Naive B cell (primary cell): ENCODE data around the gene NDUFB4. TPM values are rescaled to one million over a fixed set of nuclear protein-coding genes. Genes with fewer than 3 reads are reported as not detected.

Experiments used
- ATAC-seq, 2 donors: fragments of 150-1000 bp; cut with Tn5 transposase; 2 replicates each; pipeline ENCODE4 v1.10.0; 2021; ENCODE audit warnings: low read depth in 2 of 2, mild to moderate bottlenecking in 2 of 2, moderate library complexity in 2 of 2
- DNase-seq: peaks from one replicate; pipeline ENCODE4 v3.0.0; 2022
- H3K27ac Mint-ChIP-seq, 6 donors: one replicate each; pipeline ENCODE4 v1.8.0; 2020 to 2022; ENCODE audit warnings: mild to moderate bottlenecking in 6 of 6, mixed read lengths in 6 of 6, moderate library complexity in 5 of 6, inconsistent platforms in 2 of 6
- H3K27me3 Mint-ChIP-seq, 3 donors: one replicate each; pipeline ENCODE4 v1.8.0; 2021 to 2022; ENCODE audit warnings: mixed read lengths in 3 of 3, mild to moderate bottlenecking in 1 of 3
- H3K36me3 Mint-ChIP-seq, 2 donors: one replicate each; pipeline ENCODE4 v1.8.0; 2020 to 2022; ENCODE audit warnings: mixed read lengths in 2 of 2, inconsistent platforms in 1 of 2, mild to moderate bottlenecking in 1 of 2
- H3K4me1 Mint-ChIP-seq, 3 donors: one replicate each; pipeline ENCODE4 v1.8.0; 2020 to 2022; ENCODE audit warnings: mixed read lengths in 3 of 3, inconsistent platforms in 1 of 3, mild to moderate bottlenecking in 1 of 3, moderate library complexity in 1 of 3
- H3K4me3 Mint-ChIP-seq, 8 donors: one replicate each; pipeline ENCODE4 v1.8.0; 2020 to 2022; ENCODE audit warnings: mild to moderate bottlenecking in 8 of 8, mixed read lengths in 8 of 8, moderate library complexity in 8 of 8, inconsistent platforms in 2 of 8
- H3K9me3 Mint-ChIP-seq, 7 donors: one replicate each; pipeline ENCODE4 v1.8.0; 2020 to 2022; ENCODE audit warnings: mixed read lengths in 7 of 7, mild to moderate bottlenecking in 5 of 7, inconsistent platforms in 2 of 7, moderate library complexity in 1 of 7
- polyA plus RNA-seq, 6 donors: library from polyadenylated mRNA; unstranded; fragments of 300-500 nt; fragmentation: Illumina TruSeq; gene quantifications; one replicate each; pipeline ENCODE4 v1.2.3, GENCODE V29; 2021; ENCODE audit warnings: low read depth in 6 of 6

The NDUFB4 gene
- polyA plus RNA-seq, 6 donors from 2014 or later = 192 to 261 (median 230) TPM

DNA sequence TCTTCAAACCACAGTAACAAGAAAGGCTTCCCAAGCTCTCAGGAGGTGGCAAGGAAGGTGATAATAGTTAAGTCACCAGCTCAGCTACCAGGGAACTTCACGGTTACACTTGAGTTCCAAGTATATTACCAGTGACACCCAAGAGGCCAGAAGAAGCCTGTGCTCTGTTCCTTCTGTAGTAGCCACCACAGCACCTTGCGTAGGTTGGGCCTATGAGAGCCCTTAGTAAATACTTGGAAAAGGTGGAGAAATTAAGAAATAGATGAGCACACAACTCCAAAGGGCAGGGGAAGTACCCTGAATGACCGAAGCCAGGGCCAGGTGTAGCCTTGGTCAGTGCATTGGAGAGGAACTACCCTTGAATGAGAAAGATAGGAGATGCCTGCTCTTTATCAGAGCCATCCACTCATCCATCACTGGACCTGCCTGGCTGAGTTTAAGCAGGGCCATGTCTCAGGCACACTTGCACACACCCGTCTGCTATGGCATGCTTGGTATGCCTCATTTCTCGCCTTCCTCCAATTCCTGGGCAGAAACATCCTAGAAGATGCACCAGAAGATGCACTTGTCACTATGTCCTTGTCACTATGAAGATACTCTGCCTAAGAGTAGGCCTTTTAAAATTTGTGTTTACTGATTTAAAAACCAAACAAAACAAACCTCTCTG lies 32.6 kb upstream of the NDUFB4 start:
- ATAC-seq (no peak), DNase-seq (no peak)
- H3K9me3 Mint-ChIP-seq = no peaks in the 10 kb centered on the region
- no peak overlapping the region for H3K4me3 Mint-ChIP-seq
- H3K27me3 Mint-ChIP-seq = peaks cover 8 to 22% (median 14%) of the 10 kb centered on the region in 3 donors
- peaks cover 8 to 16% (median 14%) of the 10 kb centered on the region in 3 donors for H3K4me1 Mint-ChIP-seq
- peak overlapping the region in 1 of 6 donors; percentile 3 for H3K27ac Mint-ChIP-seq
- H3K36me3 Mint-ChIP-seq = no peaks in the 10 kb centered on the region

GRCh38 chr3:120566243-120566975 lies 29.7 kb upstream of the NDUFB4 start:
- H3K27ac Mint-ChIP-seq = peak overlapping the region in 2 of 6 donors; percentile 29 to 60
- H3K4me1 Mint-ChIP-seq = peaks cover 0 to 3% (median 0%) of the 10 kb centered on the region in 3 donors
- H3K36me3 Mint-ChIP-seq = no peaks in the 10 kb centered on the region
- peaks cover 11 to 35% (median 28%) of the 10 kb centered on the region in 3 donors for H3K27me3 Mint-ChIP-seq
- DNase-seq (no peak), ATAC-seq (no peak)
- no peak overlapping the region for H3K4me3 Mint-ChIP-seq
- no peaks in the 10 kb centered on the region for H3K9me3 Mint-ChIP-seq

GRCh38 chr3:120567370-120568201 lies 28.6 kb upstream of the NDUFB4 start:
- H3K27me3 Mint-ChIP-seq = peaks cover 11 to 34% (median 30%) of the 10 kb centered on the region in 3 donors
- H3K27ac Mint-ChIP-seq = no peak overlapping the region
- H3K4me1 Mint-ChIP-seq = peaks cover 0 to 3% (median 0%) of the 10 kb centered on the region in 3 donors
- ATAC-seq = peak; percentile 59 to 63
- H3K9me3 Mint-ChIP-seq = no peaks in the 10 kb centered on the region
- DNase-seq = no peak
- peak overlapping the region in 2 of 8 donors; percentile 5 to 45 for H3K4me3 Mint-ChIP-seq
- no peaks in the 10 kb centered on the region for H3K36me3 Mint-ChIP-seq

DNA sequence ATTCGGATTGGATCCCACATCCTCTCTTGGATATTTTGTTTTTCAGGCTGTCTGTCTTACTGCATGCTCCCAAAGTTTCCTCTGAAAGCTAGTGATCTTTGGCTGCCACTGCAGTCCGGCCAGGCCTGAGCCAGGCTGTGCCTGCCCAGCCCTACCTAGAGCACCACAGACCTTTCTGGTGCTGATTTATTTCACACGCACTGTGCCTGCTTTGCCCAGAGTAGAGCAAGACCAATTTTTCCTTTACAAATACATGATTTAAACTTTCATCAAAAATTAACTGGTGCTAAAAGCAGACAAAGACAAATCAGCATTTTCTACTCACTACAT lies 28.0 kb upstream of the NDUFB4 start:
- H3K36me3 Mint-ChIP-seq = no peaks in the 10 kb centered on the region
- H3K9me3 Mint-ChIP-seq = peaks cover 0 to 3% (median 0%) of the 10 kb centered on the region in 7 donors
- ATAC-seq = no peak
- no peak overlapping the region for H3K4me3 Mint-ChIP-seq
- H3K27ac Mint-ChIP-seq = no peak overlapping the region
- H3K27me3 Mint-ChIP-seq = peaks cover 11 to 32% (median 30%) of the 10 kb centered on the region in 3 donors
- no peak for DNase-seq
- H3K4me1 Mint-ChIP-seq = peaks cover 0 to 3% (median 0%) of the 10 kb centered on the region in 3 donors

DNA sequence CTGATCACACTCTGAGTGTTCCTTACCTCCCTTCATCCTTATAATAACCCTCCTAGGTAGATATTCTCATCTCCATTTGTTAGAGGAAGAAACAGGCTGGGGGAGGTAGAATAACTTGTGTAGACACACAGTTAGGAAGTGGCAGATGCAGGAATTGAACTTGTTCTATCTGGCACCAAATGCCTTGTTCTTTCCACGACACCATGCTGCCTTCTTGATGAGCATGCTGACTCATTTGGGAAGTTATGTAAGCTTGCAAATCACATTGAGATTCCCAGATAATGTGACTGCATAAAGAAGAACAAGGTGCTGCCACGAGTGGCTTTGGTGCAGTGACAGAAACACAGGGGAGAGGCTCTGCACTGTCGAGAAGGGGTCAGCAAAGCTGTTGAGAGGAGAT lies 27.5 kb upstream of the NDUFB4 start:
- Mint-ChIP-seq H3K27me3 (peaks cover 11 to 28% (median 27%) of the 10 kb centered on the region in 3 donors), H3K36me3 (no peaks in the 10 kb centered on the region), H3K4me1 (peaks cover 0 to 3% (median 0%) of the 10 kb centered on the region in 3 donors), H3K27ac (no peak overlapping the region), H3K4me3 (no peak overlapping the region), H3K9me3 (peaks cover 0 to 3% (median under 1%) of the 10 kb centered on the region in 7 donors)
- ATAC-seq (no peak), DNase-seq (no peak)

- no peak for ATAC-seq
Observed at GRCh38 chr3:120569222-120570057, 26.7 kb upstream of the NDUFB4 start.

DNA sequence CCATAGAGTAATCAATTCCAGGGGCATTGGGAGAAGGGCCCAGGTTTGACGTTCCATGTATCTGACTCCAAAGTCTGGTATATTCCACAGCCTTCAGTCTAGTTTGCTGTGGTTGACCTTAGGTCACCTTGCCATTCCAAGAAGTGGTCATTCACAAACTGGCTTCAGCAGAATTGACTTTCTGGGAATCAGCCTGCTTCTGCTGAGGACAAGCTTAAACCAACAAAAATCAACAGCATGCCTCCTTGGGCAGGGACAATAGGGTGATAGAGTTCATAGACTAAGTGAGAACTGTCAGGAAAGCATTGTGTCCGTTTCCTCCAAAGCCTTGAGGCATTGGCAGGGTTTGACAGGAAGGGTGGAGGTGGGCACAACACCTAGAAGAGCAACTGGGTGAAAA lies 24.1 kb upstream of the NDUFB4 start:
- peaks cover 14 to 30% (median 17%) of the 10 kb centered on the region in 3 donors for H3K27me3 Mint-ChIP-seq
- no peaks in the 10 kb centered on the region for H3K36me3 Mint-ChIP-seq
- DNase-seq (no peak), ATAC-seq (no peak)
- H3K27ac Mint-ChIP-seq = no peak overlapping the region
- H3K4me3 Mint-ChIP-seq = no peak overlapping the region
- H3K9me3 Mint-ChIP-seq = peaks cover 0 to 7% (median 4%) of the 10 kb centered on the region in 7 donors
- peaks cover 0 to 3% (median 0%) of the 10 kb centered on the region in 3 donors for H3K4me1 Mint-ChIP-seq

More at GRCh38 chr3:120569222-120570057, 26.7 kb upstream of the NDUFB4 start:
- H3K9me3 Mint-ChIP-seq = peaks cover 0 to 5% (median 3%) of the 10 kb centered on the region in 7 donors
- no peak overlapping the region for H3K4me3 Mint-ChIP-seq
- peaks cover 16 to 30% (median 27%) of the 10 kb centered on the region in 3 donors for H3K27me3 Mint-ChIP-seq
- H3K36me3 Mint-ChIP-seq = no peaks in the 10 kb centered on the region
- peaks cover 0 to 3% (median 0%) of the 10 kb centered on the region in 3 donors for H3K4me1 Mint-ChIP-seq
- DNase-seq = no peak
- H3K27ac Mint-ChIP-seq = no peak overlapping the region

- Mint-ChIP-seq H3K27ac (no peak overlapping the region), H3K4me1 (no peaks in the 10 kb centered on the region), H3K9me3 (peaks cover 0 to 7% (median 0%) of the 10 kb centered on the region in 7 donors), H3K4me3 (no peak overlapping the region), H3K27me3 (peaks cover 6 to 36% (median 31%) of the 10 kb centered on the region in 3 donors), H3K36me3 (no peaks in the 10 kb centered on the region)
- DNase-seq (no peak), ATAC-seq (no peak)
Observed at GRCh38 chr3:120587332-120587975, 8.7 kb upstream of the NDUFB4 start.

DNA sequence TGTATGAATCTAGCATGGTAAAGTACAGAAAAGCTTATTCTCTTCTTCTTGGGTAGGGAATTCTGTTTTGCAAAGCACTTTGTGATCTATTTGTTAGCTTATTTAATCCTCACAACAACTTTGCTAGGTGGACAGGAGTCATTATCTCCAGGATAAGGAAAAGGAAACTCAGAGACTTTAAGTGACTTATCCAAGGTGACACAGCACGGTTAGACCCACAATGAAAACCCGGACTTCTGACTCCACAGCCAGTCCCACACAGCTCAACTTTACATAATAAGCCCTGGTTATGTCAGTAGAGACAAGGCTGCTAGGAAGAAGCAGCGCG lies 384 bp upstream of the NDUFB4 start:
- ATAC-seq (no peak), DNase-seq (no peak)
- Mint-ChIP-seq H3K36me3 (peaks cover 0 to 4% of the 10 kb centered on the region in 2 donors), H3K27me3 (peaks cover 0 to 6% (median 6%) of the 10 kb centered on the region in 3 donors), H3K4me1 (peaks cover 7 to 12% (median 8%) of the 10 kb centered on the region in 3 donors), H3K27ac (peak overlapping the region; percentile 93 to 99 (median 98)), H3K4me3 (peak overlapping the region in 7 of 8 donors; percentile 88 to 99 (median 97)), H3K9me3 (no peaks in the 10 kb centered on the region)

DNA sequence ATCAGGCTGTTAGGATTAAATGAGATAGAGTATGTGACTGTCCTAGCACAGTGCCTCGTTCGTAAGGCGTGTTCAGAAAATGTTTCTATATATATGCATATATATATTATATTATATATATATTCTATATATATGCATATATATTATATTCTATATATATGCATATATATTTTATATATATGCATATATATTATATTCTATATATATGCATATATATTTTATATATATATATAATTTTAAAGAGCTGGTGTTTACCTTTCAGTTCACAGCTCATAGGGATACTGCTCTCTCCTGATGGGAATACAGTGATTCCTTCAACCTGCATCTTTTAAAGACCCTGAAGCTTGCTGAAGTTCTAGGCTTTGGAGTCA lies 702 bp downstream of the NDUFB4 start:
- no peaks in the 10 kb centered on the region for H3K9me3 Mint-ChIP-seq
- no peak for ATAC-seq
- peak overlapping the region; percentile 93 to 99 (median 98) for H3K27ac Mint-ChIP-seq
- peak overlapping the region in 7 of 8 donors; percentile 88 to 99 (median 97) for H3K4me3 Mint-ChIP-seq
- H3K4me1 Mint-ChIP-seq = peaks cover 7 to 12% (median 8%) of the 10 kb centered on the region in 3 donors
- peaks cover 0 to 10% of the 10 kb centered on the region in 2 donors for H3K36me3 Mint-ChIP-seq
- peaks cover 0 to 6% (median 6%) of the 10 kb centered on the region in 3 donors for H3K27me3 Mint-ChIP-seq
- DNase-seq = no peak

DNA sequence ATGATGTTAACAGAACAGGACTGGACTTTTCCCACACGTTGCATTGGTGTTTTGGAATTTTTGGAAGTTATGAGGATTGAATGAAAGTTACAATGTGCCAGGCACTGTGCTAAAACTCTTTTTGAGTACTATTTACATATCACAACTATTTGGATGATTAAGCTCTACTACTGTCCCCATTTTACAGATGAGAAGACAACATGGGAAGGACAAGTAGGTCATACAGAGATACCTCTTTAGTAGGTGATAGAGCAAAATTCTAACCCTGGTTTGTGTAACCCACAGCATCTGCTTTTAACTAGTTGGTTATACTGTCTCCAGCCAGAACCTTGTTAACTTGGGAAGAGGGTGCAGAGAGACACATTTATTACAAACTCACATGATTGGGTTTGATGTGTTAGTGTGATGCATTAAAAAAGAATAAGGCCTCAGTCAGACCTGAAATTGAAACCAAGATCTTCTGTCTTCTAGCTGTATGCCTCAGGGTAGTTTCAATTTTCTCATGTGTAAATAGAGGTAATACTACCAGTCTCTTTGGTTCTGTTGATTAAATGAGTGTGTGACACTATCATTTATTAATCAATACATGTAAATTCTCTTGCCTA lies 1.4 kb downstream of the NDUFB4 start:
- DNase-seq = no peak
- peak overlapping the region in 7 of 8 donors; percentile 7 to 88 (median 74) for H3K4me3 Mint-ChIP-seq
- peak overlapping the region in 4 of 6 donors; percentile 33 to 93 (median 60) for H3K27ac Mint-ChIP-seq
- peaks cover 7 to 12% (median 8%) of the 10 kb centered on the region in 3 donors for H3K4me1 Mint-ChIP-seq
- H3K9me3 Mint-ChIP-seq = no peaks in the 10 kb centered on the region
- no peak for ATAC-seq
- peaks cover 3 to 10% of the 10 kb centered on the region in 2 donors for H3K36me3 Mint-ChIP-seq
- peaks cover 0 to 3% (median 2%) of the 10 kb centered on the region in 3 donors for H3K27me3 Mint-ChIP-seq

- Mint-ChIP-seq H3K4me3 (no peak overlapping the region), H3K27ac (no peak overlapping the region), H3K36me3 (peaks cover 10 to 14% of the 10 kb centered on the region in 2 donors), H3K9me3 (no peaks in the 10 kb centered on the region), H3K27me3 (no peaks in the 10 kb centered on the region), H3K4me1 (peaks cover 7 to 12% (median 8%) of the 10 kb centered on the region in 3 donors)
- DNase-seq (no peak), ATAC-seq (no peak)
Observed at GRCh38 chr3:120599211-120599610, 3.1 kb downstream of the NDUFB4 start.
